Gastroesophageal sphincter (tissue), 3 donors: ENCODE measurements around the gene LBR.

ENCODE experiments used
- POLR2A ChIP-seq, 2 donors: fragments of 450-650 bp; IDR thresholded peaks; one replicate each; pipeline ENCODE4 v1.6.1; 2017; ENCODE audit warnings: antibody characterized with exemption in 2 of 2, mild to moderate bottlenecking in 2 of 2, moderate library complexity in 1 of 2
- POLR2AphosphoS5 ChIP-seq: sonication (generic); formaldehyde crosslinking; IDR thresholded peaks from one replicate; pipeline ENCODE4 v1.6.1; 2017; ENCODE audit warnings: antibody characterized with exemption
- TF ChIP-seq, protein P1 (sequence below), 4 experiments: fragments of 200-600 bp in 2 of 4; fragments of 450-650 bp in 2 of 4; sonication (generic) in 1 of 4; IDR thresholded peaks; one replicate each; pipeline ENCODE4 v1.5.1; 2017 to 2019; ENCODE audit warnings: antibody characterized with exemption in 4 of 4, mild to moderate bottlenecking in 2 of 4, moderate library complexity in 2 of 4

DNA sequence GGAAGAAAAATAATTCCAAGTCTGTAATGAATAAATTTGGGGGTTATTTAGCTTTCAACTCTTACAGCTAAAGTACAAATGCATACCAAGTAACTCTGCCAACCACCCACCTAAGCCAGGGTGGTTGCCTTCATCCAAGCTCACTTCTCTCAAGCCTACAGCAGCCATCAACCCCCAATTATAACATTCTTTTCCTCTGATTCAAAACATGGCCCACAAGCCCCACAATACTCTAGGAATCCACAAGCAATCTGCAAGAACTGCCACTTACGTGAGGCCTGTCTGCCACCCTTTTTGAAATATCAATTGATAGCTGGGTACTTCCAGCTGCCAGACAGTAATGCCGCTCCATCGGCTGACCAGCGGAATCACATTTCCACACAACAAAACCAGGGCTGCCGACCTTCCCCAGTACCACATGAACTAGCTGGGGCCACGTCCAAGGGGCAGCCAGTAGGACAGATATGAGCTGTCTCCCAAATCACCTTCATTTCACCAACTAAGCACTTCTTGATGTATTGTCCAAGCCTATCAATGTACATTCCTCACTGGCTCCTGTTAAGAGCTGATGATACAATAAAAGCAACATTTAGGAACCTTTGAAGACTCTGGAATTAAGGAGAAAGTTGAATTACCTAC is 3.2 kb downstream of the LBR start:
- TF ChIP-seq, protein P1, sequence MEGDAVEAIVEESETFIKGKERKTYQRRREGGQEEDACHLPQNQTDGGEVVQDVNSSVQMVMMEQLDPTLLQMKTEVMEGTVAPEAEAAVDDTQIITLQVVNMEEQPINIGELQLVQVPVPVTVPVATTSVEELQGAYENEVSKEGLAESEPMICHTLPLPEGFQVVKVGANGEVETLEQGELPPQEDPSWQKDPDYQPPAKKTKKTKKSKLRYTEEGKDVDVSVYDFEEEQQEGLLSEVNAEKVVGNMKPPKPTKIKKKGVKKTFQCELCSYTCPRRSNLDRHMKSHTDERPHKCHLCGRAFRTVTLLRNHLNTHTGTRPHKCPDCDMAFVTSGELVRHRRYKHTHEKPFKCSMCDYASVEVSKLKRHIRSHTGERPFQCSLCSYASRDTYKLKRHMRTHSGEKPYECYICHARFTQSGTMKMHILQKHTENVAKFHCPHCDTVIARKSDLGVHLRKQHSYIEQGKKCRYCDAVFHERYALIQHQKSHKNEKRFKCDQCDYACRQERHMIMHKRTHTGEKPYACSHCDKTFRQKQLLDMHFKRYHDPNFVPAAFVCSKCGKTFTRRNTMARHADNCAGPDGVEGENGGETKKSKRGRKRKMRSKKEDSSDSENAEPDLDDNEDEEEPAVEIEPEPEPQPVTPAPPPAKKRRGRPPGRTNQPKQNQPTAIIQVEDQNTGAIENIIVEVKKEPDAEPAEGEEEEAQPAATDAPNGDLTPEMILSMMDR (IDR thresholded peaks at IDR 0.05): no peak
- no peak for TF ChIP-seq POLR2A (IDR thresholded peaks at IDR 0.05)
- TF ChIP-seq POLR2AphosphoS5: no peak
